SK-N-MC (cell line): ENCODE results near the gene RHBG.

Experiments
- DNase-seq: peaks from one replicate; pipeline ENCODE4 v3.0.0-alpha.2; 2011; ENCODE audit warnings: low read depth, low spot score
- H3K27ac ChIP-seq: fragments of 200-600 bp; sonication (generic); 2 replicates; pipeline ENCODE4 v1.5.1; 2016; ENCODE audit warnings: mixed run types
- H3K36me3 ChIP-seq: fragments of 200-600 bp; sonication (generic); 2 replicates; pipeline ENCODE4 v1.6.1; 2017; ENCODE audit warnings: antibody characterized with exemption, low read length, mixed read lengths; ENCODE audit not compliant: insufficient read depth
- H3K4me3 ChIP-seq: fragments of 200-600 bp; sonication (generic); 2 replicates; pipeline ENCODE4 v1.5.1; 2016
- H3K9ac ChIP-seq: fragments of 200-600 bp; sonication (generic); 2 replicates; pipeline ENCODE4 v1.8.0; 2017; ENCODE audit warnings: mixed run types, mixed read lengths; ENCODE audit not compliant: insufficient read length
- H3K9me3 ChIP-seq: fragments of 200-600 bp; sonication (generic); 2 replicates; pipeline ENCODE4 v1.6.1; 2017; ENCODE audit warnings: low read depth, mild to moderate bottlenecking, antibody characterized with exemption, low read length, moderate library complexity, mixed read lengths
- EZH2 ChIP-seq: fragments of 200-600 bp; sonication (generic); IDR thresholded peaks from one replicate; pipeline ENCODE4 v1.6.1; 2017; ENCODE audit warnings: antibody characterized with exemption
- FOXP2 ChIP-seq: optimal IDR thresholded peaks from 2 replicates; pipeline ENCODE3; 2011; ENCODE audit warnings: mild to moderate bottlenecking, moderate library complexity; ENCODE audit not compliant: insufficient read depth; ENCODE audit errors: extremely low read length, control extremely low read depth
- POLR2AphosphoS5 ChIP-seq: IDR thresholded peaks from 2 replicates; pipeline ENCODE4 v1.6.1; 2012; ENCODE audit warnings: mild to moderate bottlenecking, low read depth, low read length, borderline replicate concordance

The RHBG gene

GRCh38 chr1:156402331-156403020 lies 33.5 kb downstream of the RHBG start:
- Histone ChIP-seq H3K27ac (no peak overlapping the region), H3K4me3 (no peak overlapping the region), H3K36me3 (no peaks in the 10 kb centered on the region), H3K9me3 (no peaks in the 10 kb centered on the region), H3K9ac (no peak overlapping the region)
- DNase-seq, result no peak
- no peak for TF ChIP-seq FOXP2
- TF ChIP-seq POLR2AphosphoS5, result no peak
- TF ChIP-seq EZH2, result no peak

- no peaks in the 10 kb centered on the region for H3K36me3 ChIP-seq
- DNase-seq, result no peak
- H3K4me3 ChIP-seq, result no peak overlapping the region
- no peaks in the 10 kb centered on the region for H3K9me3 ChIP-seq
- no peak overlapping the region for H3K9ac ChIP-seq
- H3K27ac ChIP-seq, result no peak overlapping the region
- no peak for TF ChIP-seq FOXP2
- TF ChIP-seq EZH2, result no peak
- no peak for TF ChIP-seq POLR2AphosphoS5
Observed at GRCh38 chr1:156405670-156406069, 36.7 kb downstream of the RHBG start.

- Histone ChIP-seq H3K36me3 (no peaks in the 10 kb centered on the region), H3K27ac (no peak overlapping the region), H3K9me3 (no peaks in the 10 kb centered on the region), H3K4me3 (no peak overlapping the region), H3K9ac (no peak overlapping the region)
- TF ChIP-seq EZH2 (no peak), FOXP2 (no peak)
- no peak for DNase-seq
Observed at GRCh38 chr1:156406251-156406650, 37.2 kb downstream of the RHBG start.

GRCh38 chr1:156407344-156407743 lies 38.3 kb downstream of the RHBG start:
- H3K9me3 ChIP-seq, result no peaks in the 10 kb centered on the region
- no peaks in the 10 kb centered on the region for H3K36me3 ChIP-seq
- H3K4me3 ChIP-seq, result no peak overlapping the region
- TF ChIP-seq POLR2AphosphoS5 (no peak), FOXP2 (no peak), EZH2 (no peak)
- no peak for DNase-seq
- no peak overlapping the region for H3K27ac ChIP-seq
- no peak overlapping the region for H3K9ac ChIP-seq

GRCh38 chr1:156407760-156408159 lies 38.7 kb downstream of the RHBG start:
- Histone ChIP-seq H3K36me3 (no peaks in the 10 kb centered on the region), H3K27ac (no peak overlapping the region), H3K9ac (no peak overlapping the region), H3K9me3 (no peaks in the 10 kb centered on the region), H3K4me3 (no peak overlapping the region)
- TF ChIP-seq FOXP2 (no peak), EZH2 (no peak), POLR2AphosphoS5 (no peak)
- no peak for DNase-seq

- no peak overlapping the region for H3K9ac ChIP-seq
- no peak overlapping the region for H3K4me3 ChIP-seq
- no peak overlapping the region for H3K27ac ChIP-seq
- no peaks in the 10 kb centered on the region for H3K9me3 ChIP-seq
- TF ChIP-seq POLR2AphosphoS5 (no peak), FOXP2 (no peak), EZH2 (no peak)
- H3K36me3 ChIP-seq, result no peaks in the 10 kb centered on the region
- DNase-seq, result no peak
Observed at GRCh38 chr1:156409439-156409838, 40.4 kb downstream of the RHBG start.

GRCh38 chr1:156410238-156410637 lies 41.2 kb downstream of the RHBG start:
- Histone ChIP-seq H3K4me3 (no peak overlapping the region), H3K9ac (no peak overlapping the region), H3K27ac (no peak overlapping the region), H3K9me3 (no peaks in the 10 kb centered on the region), H3K36me3 (no peaks in the 10 kb centered on the region)
- no peak for TF ChIP-seq POLR2AphosphoS5
- no peak for TF ChIP-seq FOXP2
- no peak for DNase-seq

GRCh38 chr1:156410740-156411139 lies 41.7 kb downstream of the RHBG start:
- Histone ChIP-seq H3K9me3 (no peaks in the 10 kb centered on the region), H3K4me3 (no peak overlapping the region), H3K36me3 (no peaks in the 10 kb centered on the region), H3K9ac (no peak overlapping the region), H3K27ac (no peak overlapping the region)
- DNase-seq, result no peak
- TF ChIP-seq FOXP2 (no peak), POLR2AphosphoS5 (no peak), EZH2 (no peak)

GRCh38 chr1:156412653-156413321 lies 43.8 kb downstream of the RHBG start:
- DNase-seq, result no peak
- H3K9ac ChIP-seq, result no peak overlapping the region
- H3K36me3 ChIP-seq, result no peaks in the 10 kb centered on the region
- TF ChIP-seq FOXP2 (no peak), EZH2 (no peak), POLR2AphosphoS5 (no peak)
- no peak overlapping the region for H3K4me3 ChIP-seq
- H3K9me3 ChIP-seq, result no peaks in the 10 kb centered on the region
- no peak overlapping the region for H3K27ac ChIP-seq
